ENCODE measurements around the gene RABGEF1.

DNA sequence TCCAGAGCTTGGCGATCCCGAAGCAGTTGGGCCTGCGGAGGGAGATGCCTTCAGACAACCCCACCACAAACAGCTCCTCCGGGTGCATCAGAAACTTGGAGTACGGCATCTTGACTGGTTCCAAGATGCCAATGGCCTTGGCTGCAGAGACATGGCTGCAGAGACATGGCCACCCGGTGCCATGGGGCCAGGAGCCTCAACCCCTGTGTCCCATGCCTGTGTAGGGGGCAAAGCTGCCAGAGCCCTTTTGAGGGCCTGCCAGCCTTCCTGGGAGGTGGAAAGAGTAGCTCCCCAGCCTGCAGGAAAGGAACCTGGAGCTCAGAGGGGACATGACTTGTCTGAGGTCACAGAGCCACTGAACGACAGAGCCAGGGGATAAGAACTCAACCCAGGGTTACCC, 83.5 kb downstream of the RABGEF1 start:
- TF ChIP-seq ZFP3 (CRISPR knock-in tag; IDR thresholded peaks at IDR 0.05) (no peak), RARB (CRISPR knock-in tag; IDR thresholded peaks at IDR 0.05) (no peak), ZFP30 (CRISPR knock-in tag; IDR thresholded peaks at IDR 0.05) (no peak), ZNF70 (CRISPR knock-in tag; IDR thresholded peaks at IDR 0.05) (no peak), TCF4 (CRISPR knock-in tag; IDR thresholded peaks at IDR 0.05; ENCODE audit: borderline replicate concordance) (no peak), PPARA (CRISPR knock-in tag; IDR thresholded peaks at IDR 0.05; ENCODE audit: borderline replicate concordance) (no peak), BACH2 (CRISPR knock-in tag; IDR thresholded peaks at IDR 0.05; ENCODE audit: borderline replicate concordance) (no peak)
- TF ChIP-seq, protein P1, sequence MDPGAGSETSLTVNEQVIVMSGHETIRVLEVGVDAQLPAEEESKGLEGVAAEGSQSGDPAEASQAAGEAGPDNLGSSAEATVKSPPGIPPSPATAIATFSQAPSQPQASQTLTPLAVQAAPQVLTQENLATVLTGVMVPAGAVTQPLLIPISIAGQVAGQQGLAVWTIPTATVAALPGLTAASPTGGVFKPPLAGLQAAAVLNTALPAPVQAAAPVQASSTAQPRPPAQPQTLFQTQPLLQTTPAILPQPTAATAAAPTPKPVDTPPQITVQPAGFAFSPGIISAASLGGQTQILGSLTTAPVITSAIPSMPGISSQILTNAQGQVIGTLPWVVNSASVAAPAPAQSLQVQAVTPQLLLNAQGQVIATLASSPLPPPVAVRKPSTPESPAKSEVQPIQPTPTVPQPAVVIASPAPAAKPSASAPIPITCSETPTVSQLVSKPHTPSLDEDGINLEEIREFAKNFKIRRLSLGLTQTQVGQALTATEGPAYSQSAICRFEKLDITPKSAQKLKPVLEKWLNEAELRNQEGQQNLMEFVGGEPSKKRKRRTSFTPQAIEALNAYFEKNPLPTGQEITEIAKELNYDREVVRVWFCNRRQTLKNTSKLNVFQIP (CRISPR knock-in tag; IDR thresholded peaks at IDR 0.05; ENCODE audit: borderline replicate concordance, low read depth): no peak
